Middle frontal gyrus (tissue), 1 donor: ENCODE measurements around the gene SESTD1.

ENCODE experiments used
- DNase-seq: peaks from one replicate; pipeline ENCODE4 v3.0.0-alpha.2; 2015; ENCODE audit warnings: low spot score; ENCODE audit errors: extremely low spot score

Gene SESTD1

GRCh38 chr2:179186126-179186525 is 78.5 kb downstream of the SESTD1 start:
- DNase-seq: no peak

- no peak for DNase-seq
These were observed 80.0 kb downstream of the SESTD1 start for GRCh38 chr2:179184610-179185009.

- DNase-seq: no peak
These were observed 83.6 kb downstream of the SESTD1 start for GRCh38 chr2:179181002-179181401.

GRCh38 chr2:179180242-179180641 is 84.4 kb downstream of the SESTD1 start:
- DNase-seq: no peak

- no peak for DNase-seq
These were observed 84.9 kb downstream of the SESTD1 start for GRCh38 chr2:179179719-179180118.

- DNase-seq: no peak
These were observed 86.9 kb downstream of the SESTD1 start for GRCh38 chr2:179177694-179178093.

- DNase-seq: no peak
These were observed 90.4 kb downstream of the SESTD1 start for GRCh38 chr2:179174240-179174639.

GRCh38 chr2:179172894-179173293 is 91.7 kb downstream of the SESTD1 start:
- no peak for DNase-seq

GRCh38 chr2:179171371-179171770 is 93.3 kb downstream of the SESTD1 start:
- DNase-seq: no peak

GRCh38 chr2:179170901-179171300 is 93.7 kb downstream of the SESTD1 start:
- DNase-seq: no peak

- no peak for DNase-seq
These were observed 99.2 kb downstream of the SESTD1 start for GRCh38 chr2:179165356-179166000.

- DNase-seq: no peak
These were observed 123.4 kb downstream of the SESTD1 start for GRCh38 chr2:179141206-179141605.

GRCh38 chr2:179140571-179140970 is 124.1 kb downstream of the SESTD1 start:
- no peak for DNase-seq

GRCh38 chr2:179139506-179139905 is 125.1 kb downstream of the SESTD1 start:
- DNase-seq: no peak

- DNase-seq: no peak
These were observed 127.4 kb downstream of the SESTD1 start for GRCh38 chr2:179137200-179137759.

- DNase-seq: no peak
These were observed 131.6 kb downstream of the SESTD1 start for GRCh38 chr2:179133016-179133415.

GRCh38 chr2:179132076-179132475 is 132.6 kb downstream of the SESTD1 start:
- no peak for DNase-seq

- no peak for DNase-seq
These were observed 134.1 kb downstream of the SESTD1 start for GRCh38 chr2:179130560-179130959.

- no peak for DNase-seq
These were observed 134.9 kb downstream of the SESTD1 start for GRCh38 chr2:179129574-179130238.

GRCh38 chr2:179125404-179125803 is 139.2 kb downstream of the SESTD1 start:
- DNase-seq: no peak

- DNase-seq: no peak
These were observed 140.3 kb downstream of the SESTD1 start for GRCh38 chr2:179124282-179124681.

- DNase-seq: no peak
These were observed 141.4 kb downstream of the SESTD1 start for GRCh38 chr2:179123272-179123662.

GRCh38 chr2:179107737-179108136 is 156.9 kb downstream of the SESTD1 start:
- DNase-seq: no peak
